Pancreas (tissue), 10 donors: ENCODE data around the gene CCL24. TPM values are rescaled to one million over a fixed set of nuclear protein-coding genes. Genes with fewer than 3 reads are reported as not detected.
"Not testable (repeated sequence)": the region's sequence is repeated elsewhere in the genome, so short reads cannot be mapped to it uniquely, and the experiment has no call there.

ENCODE experiments used
- ATAC-seq, 4 donors: fragments of 200-7000 bp; cut with Tn5 transposase; one replicate each; pipeline versions ENCODE4 v1.8.0 to v1.9.1; 2020; ENCODE audit warnings: mild to moderate bottlenecking in 4 of 4, moderate library complexity in 4 of 4
- DNase-seq, 6 donors: peaks; one replicate each; pipeline ENCODE4 v3.0.0-alpha.2; 2020
- FAIRE-seq: peaks from 2 replicates; lab custom pipeline; 2012; peaks lifted over from hg19 to GRCh38; lab: Jason Lieb, UNC
- H3K27ac ChIP-seq, 4 donors: fragments of 200-600 bp; sonication (generic); 1 replicate in 3 of 4; 2 replicates in 1 of 4; pipeline versions ENCODE4 v1.5.0 to v1.8.0; 2020
- H3K27me3 ChIP-seq, 4 donors: fragments of 200-600 bp; one replicate each; pipeline ENCODE4 v1.8.0; 2021
- H3K36me3 ChIP-seq, 3 donors: fragments of 200-600 bp; sonication (generic) in 1 of 3; one replicate each; pipeline versions ENCODE4 v1.5.0 to v1.8.0; 2020 to 2021
- H3K4me1 ChIP-seq, 3 donors: fragments of 200-600 bp; one replicate each; pipeline ENCODE4 v1.8.0; 2021
- H3K4me3 ChIP-seq, 4 donors: fragments of 200-600 bp; sonication (generic) in 2 of 4; one replicate each; pipeline versions ENCODE4 v1.5.0 to v1.8.0; 2020 to 2021
- H3K9me3 ChIP-seq, 4 donors: fragments of 200-600 bp; one replicate each; pipeline ENCODE4 v1.8.0; 2021
- WGBS, 2 donors: extraction: QIAGEN DNeasy Blood & Tissue Kit; methylation state at CpG; one replicate each; pipeline ENCODE4 v1.1.7; 2013; 5-methylcytosine and 5-hydroxymethylcytosine counted together
- intact Hi-C, 3 donors: fragments of 100-400 bp; cut with DNase I; formaldehyde crosslinking; loops; one replicate each; pipeline versions ENCODE4 v1.11.1 to v1.14.2; 2022
- polyA plus RNA-seq, 2 donors: library from polyadenylated mRNA; stranded (reverse); fragments of 200-250 nt; gene quantifications; one replicate each; pipeline ENCODE4 v1.2.3, GENCODE V29; 2013
- total RNA-seq, 6 donors: library from RNA; stranded (reverse); fragmentation: NEBNext Ultra II Directional in 4 of 6; extraction: Animal tissue kit (Norgen Biotek cat#: 25700) in 4 of 6; gene quantifications; one replicate each; pipeline versions ENCODE4 v1.2.1 to v1.2.4, GENCODE V29; 2021 to 2023
- TF ChIP-seq, protein P1 (sequence below), 4 donors: fragments of 200-600 bp; sonication (generic) in 3 of 4; IDR thresholded peaks; one replicate each; pipeline versions ENCODE4 v1.5.0 to v1.8.0; 2021; ENCODE audit warnings: antibody characterized with exemption in 4 of 4
- donor health status: healthy with polysubstance abuse.
- donor health status: DM: no; HTN: no; CAD: no; lungs with moderate emphysema.
- donor health status: DM: no; HTN: no; CAD: no.
- donor health status: control.
- donor health status: control.
- donor health status: Bipolar disorder and iron deficiency.
- donor health status: DM: yes; HTN: yes; CAD: no.
- donor health status: DM: no; HTN: no; CAD: no.
- donor health status: DM: no; HTN: no; CAD: no.
- donor health status: DM: yes; HTN: yes; CAD: no.

The CCL24 gene
- total and polyA plus RNA-seq, 8 donors = 0.37 TPM; not detected in 7

DNA sequence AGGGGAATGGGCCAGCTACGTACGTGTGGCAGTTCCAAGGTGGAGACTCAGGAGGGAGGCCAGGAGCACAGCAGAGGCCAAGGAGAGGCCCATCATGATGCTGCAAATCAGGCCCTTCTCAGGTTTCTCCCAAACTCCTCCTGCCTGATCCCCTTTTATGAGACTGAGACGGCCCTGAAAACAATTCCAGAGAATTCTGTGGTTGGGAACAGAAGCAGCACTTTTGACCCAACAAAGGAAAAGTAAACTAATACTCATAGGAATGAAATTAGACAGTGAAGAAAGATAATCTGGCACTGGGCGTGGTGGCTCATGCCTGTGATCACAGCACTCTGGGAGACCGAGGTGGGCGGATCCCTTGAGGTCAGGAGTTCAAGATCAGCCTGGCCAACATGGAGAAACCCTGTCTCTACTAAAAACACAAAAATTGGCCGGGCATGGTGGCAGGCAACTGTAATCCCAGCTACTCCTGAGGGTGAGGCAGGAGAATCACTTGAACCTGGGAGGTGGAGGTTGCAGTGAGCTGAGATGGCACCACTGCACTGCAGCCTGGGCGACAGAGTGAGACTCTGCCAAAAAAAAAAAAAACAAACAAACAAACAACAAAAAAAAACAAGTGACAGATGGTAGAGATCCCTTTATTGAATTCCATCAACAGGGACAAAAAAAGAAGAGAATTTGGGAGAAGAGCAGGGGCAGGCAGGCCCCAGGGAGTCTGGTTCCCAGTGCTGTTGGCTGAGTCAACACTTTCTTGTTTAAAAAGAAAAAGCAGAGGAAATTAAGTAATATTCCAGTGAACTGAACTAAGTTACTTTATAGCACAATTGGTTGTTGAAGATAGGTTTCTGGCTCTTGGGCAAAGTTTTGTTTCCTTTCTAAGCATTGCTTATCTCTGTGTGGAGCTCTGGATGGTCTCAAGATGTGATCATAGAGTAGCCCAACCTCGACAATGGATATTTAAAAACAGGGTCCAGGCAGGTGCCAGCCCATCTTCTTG is 41.2 kb downstream of the CCL24 start, which contains the start of gene CCL26:
TSS of gene CCL26 (minus strand) at position 131 of the 997 bp plus-strand sequence. CDS start at position 96, 35 bp downstream.
- no peak within 1 kb of the TSS for H3K4me3 ChIP-seq
- no peaks in the 10 kb centered on the region for H3K36me3 ChIP-seq
- TF ChIP-seq, protein P1, sequence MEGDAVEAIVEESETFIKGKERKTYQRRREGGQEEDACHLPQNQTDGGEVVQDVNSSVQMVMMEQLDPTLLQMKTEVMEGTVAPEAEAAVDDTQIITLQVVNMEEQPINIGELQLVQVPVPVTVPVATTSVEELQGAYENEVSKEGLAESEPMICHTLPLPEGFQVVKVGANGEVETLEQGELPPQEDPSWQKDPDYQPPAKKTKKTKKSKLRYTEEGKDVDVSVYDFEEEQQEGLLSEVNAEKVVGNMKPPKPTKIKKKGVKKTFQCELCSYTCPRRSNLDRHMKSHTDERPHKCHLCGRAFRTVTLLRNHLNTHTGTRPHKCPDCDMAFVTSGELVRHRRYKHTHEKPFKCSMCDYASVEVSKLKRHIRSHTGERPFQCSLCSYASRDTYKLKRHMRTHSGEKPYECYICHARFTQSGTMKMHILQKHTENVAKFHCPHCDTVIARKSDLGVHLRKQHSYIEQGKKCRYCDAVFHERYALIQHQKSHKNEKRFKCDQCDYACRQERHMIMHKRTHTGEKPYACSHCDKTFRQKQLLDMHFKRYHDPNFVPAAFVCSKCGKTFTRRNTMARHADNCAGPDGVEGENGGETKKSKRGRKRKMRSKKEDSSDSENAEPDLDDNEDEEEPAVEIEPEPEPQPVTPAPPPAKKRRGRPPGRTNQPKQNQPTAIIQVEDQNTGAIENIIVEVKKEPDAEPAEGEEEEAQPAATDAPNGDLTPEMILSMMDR (IDR thresholded peaks at IDR 0.05) = no peak
- no peaks in the 10 kb centered on the region for H3K4me1 ChIP-seq
- H3K27me3 ChIP-seq = no peaks in the 10 kb centered on the region
- no peak within 1 kb of the TSS for H3K27ac ChIP-seq
- intact Hi-C loops = no loop called here
- H3K9me3 ChIP-seq = no peaks in the 10 kb centered on the region
- DNase-seq = no peak
- ATAC-seq = peak in 3 of 4 donors; percentile 44 to 73 (median 46)
- FAIRE-seq = no peak
- 71 to 77% methylated on average over 9 of the region's 9 CpGs for WGBS, 2 donors

DNA sequence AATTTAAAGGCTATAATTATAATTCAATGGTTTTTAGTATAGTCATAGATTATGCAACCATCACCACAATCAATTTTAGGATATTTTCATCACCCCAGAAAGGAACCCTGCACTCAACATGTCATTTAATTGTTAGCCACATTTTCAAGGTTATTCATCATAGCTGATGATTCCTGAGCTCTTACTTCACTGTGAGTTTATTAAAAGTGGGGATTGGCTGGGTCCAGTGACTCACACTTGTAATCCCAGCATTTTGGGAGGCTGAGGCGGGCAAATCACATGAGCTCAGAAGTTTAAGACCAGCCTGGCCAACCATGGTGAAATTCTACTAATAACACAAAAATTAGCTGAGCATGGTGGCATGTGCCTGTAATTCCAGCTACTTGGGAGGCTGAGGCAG is 42.4 kb downstream of the CCL24 start:
- Histone ChIP-seq H3K4me1 (no peaks in the 10 kb centered on the region), H3K36me3 (no peaks in the 10 kb centered on the region), H3K9me3 (no peaks in the 10 kb centered on the region), H3K4me3 (no peak overlapping the region), H3K27me3 (no peaks in the 10 kb centered on the region), H3K27ac (no peak overlapping the region)
- ATAC-seq = no peak
- intact Hi-C loops = no loop called here
- TF ChIP-seq, protein P1 (IDR thresholded peaks at IDR 0.05) = no peak
- 82 to 94% methylated on average over 1 of the region's 1 CpG for WGBS, 2 donors
- DNase-seq = no peak
- FAIRE-seq = no peak

DNA sequence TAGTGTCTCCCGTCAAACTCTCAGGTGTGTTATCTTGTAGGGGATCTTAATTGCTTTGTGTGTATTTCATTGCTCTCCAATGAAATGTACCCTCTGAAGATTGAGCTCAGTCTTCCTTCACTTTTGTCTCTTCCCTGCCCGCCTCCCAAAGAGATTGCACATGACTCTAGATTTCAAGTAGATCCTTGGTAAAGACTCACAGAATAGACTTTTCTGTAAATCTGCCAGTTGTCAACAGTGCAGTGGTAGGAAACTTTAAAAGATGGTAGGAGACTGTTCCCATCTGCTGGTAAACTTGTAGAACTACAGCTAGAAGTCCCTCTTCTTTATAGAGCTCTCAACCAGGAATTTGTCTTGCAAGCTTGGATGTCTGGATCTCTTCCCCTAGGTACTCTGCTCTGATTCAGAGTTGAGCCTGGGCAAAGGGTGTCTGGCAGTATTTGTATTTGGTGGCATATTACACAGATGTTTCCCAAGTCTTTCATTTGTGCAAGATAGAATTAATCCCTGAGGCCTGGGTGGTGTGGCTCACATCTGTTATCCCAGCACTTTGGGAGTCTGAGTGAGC is 51.2 kb downstream of the CCL24 start:
- intact Hi-C loops = no loop called here
- Histone ChIP-seq H3K36me3 (no peaks in the 10 kb centered on the region), H3K9me3 (no peaks in the 10 kb centered on the region), H3K27me3 (no peaks in the 10 kb centered on the region), H3K4me1 (no peaks in the 10 kb centered on the region), H3K4me3 (no peak overlapping the region), H3K27ac (no peak overlapping the region)
- peak; percentile 86 to 98 (median 92) for ATAC-seq
- DNase-seq = no peak
- 4 to 7% methylated on average over 2 of the region's 2 CpGs for WGBS, 2 donors
- peak; percentile 5 for FAIRE-seq
- TF ChIP-seq, protein P1 (IDR thresholded peaks at IDR 0.05) = peak; percentile 29 to 68 (median 52)

DNA sequence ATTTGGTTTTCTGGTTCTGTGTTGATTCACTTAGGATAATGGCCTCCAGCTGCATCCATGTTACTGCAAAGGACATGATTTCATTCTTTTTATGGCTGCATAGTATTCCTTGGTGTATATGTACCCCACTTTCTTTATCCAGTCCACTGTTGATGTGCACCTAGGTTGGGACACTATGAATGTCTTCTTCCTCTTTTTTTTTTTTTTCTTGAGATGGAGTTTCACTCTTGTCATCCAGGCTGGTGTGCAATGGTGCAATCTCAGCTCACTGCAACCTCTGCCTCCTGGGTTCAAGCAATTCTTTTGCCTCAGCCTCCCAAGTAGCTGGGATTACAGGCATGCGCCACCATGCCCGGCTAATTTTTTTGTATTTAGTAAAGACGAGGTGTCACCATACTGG is 51.8 kb downstream of the CCL24 start:
- H3K36me3 ChIP-seq, intact Hi-C loops, H3K4me1 ChIP-seq, DNase-seq, H3K27me3 ChIP-seq, ATAC-seq, FAIRE-seq, H3K27ac ChIP-seq, H3K9me3 ChIP-seq, H3K4me3 ChIP-seq: not testable (repeated sequence)
- WGBS, 2 donors = 43 to 73% methylated on average over 3 of the region's 3 CpGs

Other genes starting within 250 kb of the CCL24 start
- 10 to 100 TPM in 1 of 6 donors, 1 to 10 TPM in 5; 4.9 to 14.8 (median 5.9) TPM for gene HIP1, start 74.9 kb downstream of the CCL24 start, total RNA-seq
- 1 to 10 TPM; 3.6 to 3.9 TPM for gene HIP1, start 74.9 kb downstream of the CCL24 start, polyA plus RNA-seq
- gene CCL26, start 41.6 kb downstream of the CCL24 start, total RNA-seq = not detected
- under 1 TPM; 0.47 to 0.53 TPM for gene CCL26, start 41.6 kb downstream of the CCL24 start, polyA plus RNA-seq
- 10 to 100 TPM; 21.6 to 32.0 (median 25.1) TPM for gene RHBDD2, start 65.2 kb upstream of the CCL24 start, total RNA-seq
- 100 to 1,000 TPM in 1 of 2 donors, 10 to 100 TPM in 1; 64.5 to 106 TPM for gene RHBDD2, start 65.2 kb upstream of the CCL24 start, polyA plus RNA-seq
- gene POR, start 101.3 kb upstream of the CCL24 start, total RNA-seq = 10 to 100 TPM; 29.7 to 71.6 (median 41.7) TPM
- 10 to 100 TPM; 84.2 to 99.0 TPM for gene POR, start 101.3 kb upstream of the CCL24 start, polyA plus RNA-seq
- gene TMEM120A, start 180.8 kb upstream of the CCL24 start, total RNA-seq = 10 to 100 TPM; 29.5 to 38.7 (median 33.6) TPM
- 10 to 100 TPM; 71.8 to 72.0 TPM for gene TMEM120A, start 180.8 kb upstream of the CCL24 start, polyA plus RNA-seq
- gene STYXL1, start 234.2 kb upstream of the CCL24 start, total RNA-seq = 10 to 100 TPM; 13.3 to 24.1 (median 20.4) TPM
- 10 to 100 TPM; 31.2 to 47.6 TPM for gene STYXL1, start 234.2 kb upstream of the CCL24 start, polyA plus RNA-seq
- gene MDH2, start 234.3 kb upstream of the CCL24 start, total RNA-seq = 100 to 1,000 TPM in 2 of 6 donors, 10 to 100 TPM in 4; 64.6 to 106 (median 91.4) TPM
- 10 to 100 TPM; 36.3 to 61.5 TPM for gene MDH2, start 234.3 kb upstream of the CCL24 start, polyA plus RNA-seq